ENCODE data around the gene PBX2.

The PBX2 gene

DNA sequence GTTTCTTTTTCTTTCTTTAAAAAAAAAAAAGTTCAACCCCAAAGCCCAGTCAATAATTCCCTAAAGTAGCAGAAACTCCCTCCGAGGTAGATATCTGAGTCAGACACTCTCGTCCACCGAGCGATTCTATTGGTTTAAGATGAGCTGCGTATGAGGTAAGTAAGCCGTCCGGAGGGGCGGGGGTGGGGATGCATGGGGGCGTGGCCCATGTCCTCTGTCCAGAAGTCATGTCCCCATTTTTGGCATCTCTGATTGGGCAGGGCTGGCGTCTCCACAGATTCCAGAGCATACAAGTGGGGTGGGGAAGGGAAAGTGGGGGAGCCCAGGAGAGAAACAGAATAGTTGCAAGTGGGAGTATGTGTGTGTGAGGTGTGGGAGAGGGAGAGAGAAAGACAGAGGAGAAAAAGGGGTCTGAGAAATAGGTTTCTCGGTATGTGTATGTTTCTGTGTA is 4.3 kb downstream of the PBX2 start:
- DNase-seq: peak; percentile 68

DNA sequence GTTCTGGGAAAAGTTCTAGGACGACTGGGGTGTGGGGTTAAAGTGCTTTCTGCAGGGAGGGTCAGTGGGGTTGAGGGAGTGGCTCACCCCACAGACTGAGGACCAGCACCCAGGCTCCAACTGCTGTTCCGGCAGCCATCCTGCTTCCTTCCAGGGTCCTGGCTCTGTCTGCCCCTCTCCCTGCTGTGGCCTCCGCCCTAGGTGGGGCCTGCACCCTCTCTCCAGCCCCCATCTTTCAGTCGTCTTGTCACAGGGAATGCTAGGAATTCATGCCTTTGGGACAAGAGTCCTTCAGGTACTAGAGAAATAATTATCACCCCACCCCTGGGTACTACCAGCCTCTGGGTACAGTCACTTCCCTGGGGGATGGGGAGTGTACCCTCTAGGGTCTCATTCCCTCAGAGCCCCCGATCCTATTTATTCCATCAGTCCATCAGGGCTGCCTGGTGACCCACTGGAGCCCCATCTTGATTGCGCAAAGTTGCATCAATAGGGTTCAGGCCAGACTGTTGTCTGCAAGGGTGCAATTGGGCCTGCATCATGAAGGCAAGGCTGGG is 5.8 kb downstream of the PBX2 start, which contains the start of gene AGER:
Gene AGER, minus strand, starts transcription at position 170 of the 557 bp plus-strand sequence. Its CDS starts 31 bp downstream, at position 139.
- DNase-seq: no peak

DNA sequence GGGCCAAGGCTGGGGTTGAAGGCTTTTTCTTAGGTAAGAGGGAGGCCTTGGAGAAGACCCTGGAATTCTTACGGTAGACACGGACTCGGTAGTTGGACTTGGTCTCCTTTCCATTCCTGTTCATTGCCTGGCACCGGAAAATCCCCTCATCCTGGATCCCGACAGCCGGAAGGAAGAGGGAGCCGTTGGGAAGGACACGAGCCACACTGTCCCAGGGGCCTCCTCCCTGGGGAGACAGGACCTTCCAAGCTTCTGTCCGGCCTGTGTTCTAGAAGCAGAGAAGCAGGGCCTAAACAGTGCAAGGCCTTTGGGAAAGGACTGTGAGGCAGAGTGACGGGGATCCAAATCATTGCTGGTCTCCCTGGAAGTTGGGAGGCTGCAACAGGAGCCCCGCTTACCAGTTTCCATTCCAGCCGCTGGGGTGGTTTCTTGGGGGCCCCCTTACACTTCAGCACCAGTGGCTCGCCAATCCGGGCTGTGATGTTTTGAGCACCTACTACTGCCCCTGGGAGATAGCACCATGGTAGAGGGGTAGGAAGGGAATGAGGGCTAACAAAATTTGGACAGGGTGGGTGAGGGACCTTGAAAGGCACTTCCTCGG is 6.4 kb downstream of the PBX2 start:
- DNase-seq: no peak

DNA sequence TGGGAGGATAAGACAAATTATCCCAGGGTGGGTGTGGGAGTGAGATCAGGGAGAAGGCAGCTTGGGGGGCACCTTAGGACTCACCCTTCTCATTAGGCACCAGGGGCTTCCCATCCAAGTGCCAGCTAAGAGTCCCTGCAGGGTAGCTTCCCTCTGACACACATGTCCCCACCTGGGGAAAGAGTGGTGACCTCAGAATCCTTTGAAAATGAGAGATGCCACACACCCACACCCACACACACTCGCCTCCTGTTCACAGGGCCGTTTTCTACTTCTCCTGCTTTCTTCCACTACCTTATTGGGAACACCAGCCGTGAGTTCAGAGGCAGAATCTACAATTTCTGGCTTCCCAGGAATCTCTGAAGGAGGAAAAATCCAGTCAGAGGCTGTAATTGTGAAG is 7.0 kb downstream of the PBX2 start:
- no peak for DNase-seq

DNA sequence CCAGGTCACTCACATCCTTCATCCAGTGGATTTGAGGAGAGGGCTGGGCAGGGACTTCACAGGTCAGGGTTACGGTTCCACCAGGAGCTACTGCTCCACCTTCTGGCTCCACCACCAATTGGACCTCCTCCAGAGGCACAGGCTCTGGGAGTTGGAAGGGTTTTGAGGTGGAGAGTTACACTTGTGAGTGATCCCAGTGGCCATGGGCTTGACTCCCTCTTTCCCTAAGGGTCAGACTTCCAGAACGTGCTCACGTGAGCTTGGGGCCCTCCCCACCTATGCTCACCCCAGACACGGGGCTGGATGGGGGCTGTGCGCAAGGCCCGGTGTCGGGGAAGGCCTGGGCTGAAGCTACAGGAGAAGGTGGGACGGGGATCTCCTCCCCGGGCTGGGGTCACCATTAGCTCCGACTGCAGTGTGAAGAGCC is 7.4 kb downstream of the PBX2 start:
- no peak for DNase-seq

DNA sequence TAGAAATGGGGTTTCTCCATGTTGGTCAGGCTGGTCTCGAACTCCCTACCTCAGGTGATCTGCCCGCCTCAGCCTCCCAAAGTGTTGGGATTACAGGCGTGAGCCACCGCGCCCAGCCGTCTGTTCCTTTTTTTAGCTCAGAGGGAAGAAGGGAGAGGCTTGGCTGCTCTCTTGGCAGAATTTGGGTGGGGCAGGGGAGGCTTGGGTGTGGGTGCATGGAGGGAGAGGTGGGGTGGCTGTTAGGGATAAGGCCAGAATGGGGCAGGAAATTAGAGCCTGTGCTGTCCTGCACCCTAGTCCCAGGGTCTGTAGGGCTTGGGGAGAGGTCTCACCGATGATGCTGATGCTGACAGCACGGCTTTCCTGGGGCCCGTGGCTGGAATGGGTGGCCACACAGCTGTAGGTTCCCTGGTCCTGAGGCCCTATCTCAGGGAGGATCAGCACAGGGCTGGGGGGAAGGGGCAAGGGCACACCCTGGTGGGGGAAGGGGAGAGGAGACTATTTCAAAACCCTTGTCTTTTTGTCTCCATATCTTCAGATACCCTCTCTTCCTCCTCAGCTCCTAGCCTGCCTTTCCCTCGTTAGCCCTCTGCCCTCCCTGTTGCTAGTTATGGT is 8.0 kb downstream of the PBX2 start:
- DNase-seq: no peak

DNA sequence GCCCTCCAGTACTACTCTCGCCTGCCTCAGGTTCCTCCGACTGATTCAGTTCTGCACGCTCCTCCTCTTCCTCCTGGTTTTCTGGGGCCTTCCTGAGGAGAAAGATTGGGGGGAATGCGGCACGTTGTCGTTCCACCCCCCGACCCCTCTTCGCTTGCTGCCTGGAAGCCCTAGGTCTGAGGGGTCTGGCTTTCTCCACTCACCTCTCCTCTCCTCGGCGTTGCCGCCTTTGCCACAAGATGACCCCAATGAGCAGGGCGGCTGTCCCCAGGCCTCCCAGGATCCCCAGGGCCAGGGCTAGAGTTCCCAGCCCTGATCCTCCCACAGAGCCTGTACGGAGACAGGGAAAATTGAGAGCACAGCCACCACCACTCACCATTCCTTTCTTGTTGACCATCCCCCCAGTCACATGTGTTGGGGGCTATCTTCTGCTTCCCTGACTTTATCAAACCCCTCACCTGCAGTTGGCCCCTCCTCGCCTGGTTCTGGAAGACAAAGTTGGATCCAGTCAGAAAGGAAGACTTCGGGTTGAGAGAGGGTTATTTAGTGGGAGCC is 8.8 kb downstream of the PBX2 start:
- no peak for DNase-seq

DNA sequence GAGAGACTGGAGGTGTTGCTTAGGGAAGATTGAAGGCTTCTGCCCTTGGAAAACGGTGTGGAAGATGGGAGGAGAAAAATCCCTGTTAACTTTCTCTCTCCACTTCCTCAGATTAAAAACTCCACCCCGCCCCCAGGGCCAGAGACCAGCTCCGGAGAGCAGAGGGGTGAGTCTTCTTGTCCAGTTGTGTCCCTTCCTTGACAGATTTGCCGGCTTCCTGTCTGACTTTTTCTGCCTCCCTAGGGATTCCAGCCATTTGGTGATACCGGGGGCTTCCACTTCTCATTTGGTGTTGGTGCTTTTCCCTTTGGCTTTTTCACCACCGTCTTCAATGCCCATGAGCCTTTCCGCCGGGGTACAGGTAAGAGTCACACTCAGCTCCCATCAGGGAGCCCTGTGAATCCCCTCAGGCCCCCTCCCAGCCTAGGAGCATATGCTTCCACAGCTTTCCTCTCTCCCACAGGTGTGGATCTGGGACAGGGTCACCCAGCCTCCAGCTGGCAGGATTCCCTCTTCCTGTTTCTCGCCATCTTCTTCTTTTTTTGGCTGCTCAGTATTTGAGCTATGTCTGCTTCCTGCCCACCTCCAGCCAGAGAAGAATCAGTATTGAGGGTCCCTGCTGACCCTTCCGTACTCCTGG is 10.1 kb downstream of the PBX2 start:
- no peak for DNase-seq

DNA sequence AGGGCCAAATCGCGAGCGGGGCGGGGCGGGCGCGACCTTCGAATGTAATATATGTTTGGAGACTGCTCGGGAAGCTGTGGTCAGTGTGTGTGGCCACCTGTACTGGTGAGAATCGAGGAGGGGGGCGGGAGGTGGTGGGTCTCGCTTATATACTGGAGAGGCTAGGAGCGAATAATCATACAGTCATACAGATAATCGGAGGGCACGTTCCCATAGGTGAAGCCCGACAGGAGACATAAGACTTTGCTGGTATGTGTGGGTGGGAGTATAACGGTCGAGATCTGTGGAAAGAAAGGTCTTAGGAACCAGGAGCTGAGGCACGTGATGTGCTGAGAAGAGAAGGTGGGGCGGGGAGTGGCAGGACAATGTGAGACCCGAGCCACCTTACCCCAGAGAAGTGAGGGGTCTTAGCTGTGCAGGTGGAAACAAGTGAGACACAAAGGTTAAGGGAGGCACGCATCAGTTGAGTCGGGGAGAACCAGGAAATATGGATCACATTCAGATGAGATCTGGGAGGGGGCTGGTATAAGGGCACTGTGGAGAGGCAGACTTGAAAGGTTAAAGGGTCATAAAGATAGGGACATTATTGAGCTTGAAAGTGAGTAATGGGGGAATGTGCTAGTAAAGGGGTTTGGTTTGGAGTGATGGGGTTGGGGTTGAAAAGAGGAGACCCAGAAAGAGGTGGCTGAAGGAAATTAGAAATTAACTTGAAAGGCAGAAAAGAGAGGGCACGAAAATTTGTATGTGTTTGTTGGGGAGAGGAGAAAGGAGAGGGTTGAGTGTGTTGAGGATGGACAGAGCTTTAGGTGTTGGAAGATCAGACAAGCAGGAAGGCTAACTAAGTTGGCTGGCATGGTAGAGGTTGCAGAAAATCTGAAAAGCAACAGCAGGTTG is 11.2 kb downstream of the PBX2 start:
- DNase-seq: no peak

DNA sequence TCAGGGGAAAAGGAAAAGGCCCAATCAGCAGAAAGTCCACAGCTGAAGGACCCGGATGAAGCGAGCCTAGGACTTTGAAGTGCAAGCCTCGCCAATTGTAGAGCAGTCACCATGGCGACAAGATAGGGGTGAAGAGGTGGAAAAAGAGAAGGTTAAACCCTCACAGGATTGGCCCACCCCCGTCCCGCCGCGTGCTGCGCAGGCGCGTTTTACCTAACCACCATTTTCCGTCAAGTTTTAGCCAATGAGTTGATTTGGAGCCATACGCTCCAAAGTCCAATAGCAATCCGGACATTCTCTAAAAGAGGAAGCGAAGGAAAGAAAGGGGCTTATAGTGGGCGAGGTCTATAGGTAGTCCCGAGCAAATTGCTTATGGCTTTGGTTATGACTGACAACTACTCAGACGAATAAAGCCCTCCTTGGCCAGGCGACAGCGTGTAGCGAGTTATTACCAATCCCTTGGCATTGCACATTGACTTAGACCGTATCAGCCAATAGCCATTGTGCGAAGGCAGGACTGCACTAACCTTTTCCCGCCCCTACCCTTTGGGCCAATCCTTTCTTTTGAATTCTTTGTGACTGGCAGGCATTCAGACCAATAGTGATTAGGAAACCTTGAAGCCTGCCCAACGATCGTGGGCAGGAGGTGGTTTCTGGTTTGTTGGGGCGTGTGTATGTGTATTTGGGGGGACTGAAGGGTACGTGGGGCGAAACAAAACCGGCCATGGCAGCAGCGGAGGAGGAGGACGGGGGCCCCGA is 12.0 kb downstream of the PBX2 start, which contains the start of gene RNF5:
Gene RNF5, plus strand, starts transcription at position 618 of the 759 bp plus-strand sequence. Its CDS starts 107 bp downstream, at position 725.
- peak; percentile 95 for DNase-seq

DNA sequence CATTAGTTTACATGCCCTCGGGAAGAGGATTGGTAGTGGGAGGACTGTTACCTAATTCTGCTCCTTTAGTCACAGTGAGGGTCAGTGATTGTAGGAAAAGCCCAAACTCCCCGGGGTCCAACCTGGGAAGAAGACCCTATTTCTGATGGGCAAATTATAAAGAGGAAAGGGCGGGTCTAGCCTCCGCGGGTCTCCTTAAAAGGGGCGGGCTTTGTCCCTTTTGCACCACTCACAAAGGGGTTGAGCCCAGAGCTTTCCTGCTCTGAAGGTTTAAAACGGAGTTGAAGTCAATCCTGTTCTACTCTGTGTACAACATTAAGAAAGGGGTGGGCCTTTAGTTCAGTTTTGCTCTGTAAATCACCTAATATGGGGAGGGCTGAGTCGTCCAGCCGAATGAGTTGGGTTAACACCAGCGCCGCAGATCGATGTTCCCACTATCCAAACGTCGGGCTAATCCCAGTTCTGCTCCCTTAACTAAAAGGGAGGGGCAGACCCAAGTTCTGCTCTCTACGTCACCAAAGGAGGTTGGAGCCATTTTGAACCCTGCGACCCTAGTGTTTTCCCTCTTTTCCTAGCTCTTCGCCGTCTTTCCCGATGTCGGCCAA is 12.7 kb downstream of the PBX2 start:
- peak; percentile 36 for DNase-seq

DNA sequence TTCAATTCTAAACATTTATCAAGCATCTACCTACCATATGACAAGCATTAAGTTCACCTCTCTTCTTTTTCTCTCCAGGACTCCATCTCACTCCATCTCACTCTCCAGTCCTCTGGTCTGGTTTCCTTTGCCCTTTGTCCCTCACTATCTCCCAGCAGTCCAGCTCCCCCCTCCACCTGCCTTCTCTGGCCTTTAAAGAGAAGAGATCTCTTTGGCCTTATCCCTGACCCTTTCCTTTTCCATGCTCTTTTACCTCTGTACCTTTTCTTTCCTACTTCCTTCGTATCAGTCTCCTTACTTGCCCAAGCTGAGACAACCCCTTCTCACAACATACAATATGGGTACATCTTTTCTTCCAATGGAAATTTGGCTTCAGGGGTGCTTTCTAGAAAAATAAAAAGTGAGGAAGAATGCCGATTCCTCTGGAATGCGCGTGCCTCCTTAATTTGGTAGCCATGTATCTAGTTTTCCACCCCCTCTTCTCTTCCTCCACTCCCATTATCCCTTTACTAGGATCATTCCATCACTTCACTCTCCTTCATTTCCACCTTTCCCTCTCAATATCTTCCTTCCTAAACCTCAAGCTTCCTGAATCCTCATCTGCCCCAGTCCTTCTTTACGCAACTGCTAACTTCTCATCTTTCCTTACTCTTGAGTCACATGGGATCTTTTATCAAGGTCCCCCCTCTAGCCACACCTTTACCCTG is 13.4 kb downstream of the PBX2 start:
- no peak for DNase-seq

DNA sequence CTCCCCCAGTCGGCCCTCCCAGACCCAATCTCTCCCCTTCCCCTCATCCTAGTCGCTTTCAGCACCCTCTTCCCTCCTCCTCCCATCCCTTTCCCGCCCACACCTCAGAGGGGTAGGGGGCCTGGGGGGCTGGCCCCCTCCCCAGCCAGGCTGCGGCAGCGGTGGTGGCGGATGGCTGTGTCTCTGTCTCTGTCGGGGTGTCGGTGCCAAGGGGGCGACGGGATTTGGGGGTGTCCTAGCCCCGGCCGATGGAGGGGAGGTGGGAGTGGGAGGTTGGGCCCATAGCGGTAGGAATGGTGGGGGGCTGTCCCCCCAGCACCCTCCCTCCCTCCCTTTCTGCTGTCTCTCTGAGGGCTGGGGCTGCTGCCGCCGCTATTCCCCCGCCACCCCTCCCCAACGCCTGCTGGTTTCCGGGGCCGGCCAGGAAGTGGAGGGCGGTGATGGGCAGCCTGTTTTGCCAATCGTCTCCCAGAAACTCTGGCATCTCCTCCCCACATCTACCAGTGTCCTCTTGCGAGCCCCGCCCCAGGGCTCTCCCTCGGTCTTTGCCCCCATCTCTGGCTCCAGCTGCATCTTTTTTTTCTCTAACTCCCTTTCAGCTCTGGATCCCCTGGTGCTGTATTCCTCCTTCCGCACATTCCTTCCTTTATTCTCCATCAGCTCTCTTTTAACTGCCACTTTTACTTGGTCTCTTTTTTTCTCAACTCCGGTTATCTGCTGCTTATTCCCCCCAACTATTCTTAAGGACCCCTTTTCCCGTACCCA is 14.1 kb downstream of the PBX2 start, which contains the start of gene AGPAT1:
Gene AGPAT1, minus strand, starts transcription at position 374 of the 765 bp plus-strand sequence. CDS start 4,588 bp downstream, outside the sequence.
- DNase-seq: peak; percentile 96

DNA sequence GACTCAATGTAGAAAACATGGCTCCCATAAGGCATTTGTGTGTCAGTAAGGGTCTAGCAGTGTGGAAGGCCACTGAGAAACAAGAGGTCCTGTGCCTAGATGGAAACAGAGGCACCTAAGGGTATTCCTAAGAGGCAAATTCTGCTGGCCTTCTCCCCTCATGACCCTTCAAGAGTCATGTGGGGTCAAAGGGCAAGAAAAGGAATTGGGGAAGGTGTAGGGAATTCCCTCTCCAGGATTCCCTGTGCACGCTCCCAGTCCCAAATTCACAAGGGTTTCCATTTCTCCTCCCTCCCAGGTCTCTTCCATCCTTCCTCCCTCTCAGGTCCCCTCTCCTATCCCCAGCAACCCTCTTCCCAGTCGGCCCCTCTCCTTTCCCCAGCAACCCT is 14.7 kb downstream of the PBX2 start:
- DNase-seq: no peak

DNA sequence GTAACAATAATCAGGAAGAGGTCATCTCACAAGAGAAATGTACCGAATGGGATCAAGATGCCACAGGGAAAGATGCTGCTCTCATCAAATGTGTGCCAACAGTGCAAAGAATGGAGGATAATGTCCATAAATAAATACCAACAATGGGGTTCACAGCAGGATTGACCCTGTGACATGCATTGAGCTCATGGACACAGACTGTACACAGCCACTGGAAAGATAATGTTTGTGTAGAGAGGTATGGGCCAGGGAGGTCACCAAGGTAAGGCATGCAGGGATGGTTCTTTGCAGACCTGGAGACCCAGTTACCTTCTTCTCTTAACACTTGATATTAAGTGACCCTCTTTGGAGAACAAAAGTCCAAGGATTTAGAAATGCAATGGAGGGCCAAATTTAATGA is 15.6 kb downstream of the PBX2 start:
- DNase-seq: no peak

DNA sequence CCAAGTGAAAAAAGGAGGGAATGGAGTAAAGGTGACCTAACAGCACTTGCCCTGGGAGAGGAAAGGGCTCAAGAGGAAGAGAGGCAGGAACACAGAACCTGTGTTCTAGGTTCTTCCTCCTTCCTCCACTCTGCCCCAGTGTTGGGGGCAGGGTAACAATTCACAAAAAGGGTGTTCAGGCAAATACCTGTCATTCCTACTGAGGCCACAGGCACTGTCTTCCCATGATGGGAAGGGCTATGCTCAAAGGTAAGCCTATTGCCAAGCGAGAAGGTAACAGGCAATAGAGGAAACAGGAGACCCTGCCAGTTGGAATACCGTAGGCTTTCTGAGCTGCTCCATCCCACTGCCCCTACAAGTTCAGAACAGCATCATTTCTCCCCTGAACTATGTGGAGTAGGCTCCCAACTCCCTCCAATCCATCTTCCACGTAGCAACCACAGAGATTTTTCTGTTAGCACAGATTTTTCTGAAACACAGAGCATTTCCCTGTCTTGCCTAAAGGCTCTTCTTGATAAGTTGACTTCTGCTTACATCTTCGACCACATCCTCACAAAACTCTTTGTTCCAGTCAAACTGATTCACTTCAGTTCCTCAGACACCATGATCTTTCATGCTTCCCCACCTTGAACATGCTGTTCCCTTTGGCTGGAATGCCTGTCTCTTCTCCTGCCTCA is 16.8 kb downstream of the PBX2 start:
- no peak for DNase-seq

DNA sequence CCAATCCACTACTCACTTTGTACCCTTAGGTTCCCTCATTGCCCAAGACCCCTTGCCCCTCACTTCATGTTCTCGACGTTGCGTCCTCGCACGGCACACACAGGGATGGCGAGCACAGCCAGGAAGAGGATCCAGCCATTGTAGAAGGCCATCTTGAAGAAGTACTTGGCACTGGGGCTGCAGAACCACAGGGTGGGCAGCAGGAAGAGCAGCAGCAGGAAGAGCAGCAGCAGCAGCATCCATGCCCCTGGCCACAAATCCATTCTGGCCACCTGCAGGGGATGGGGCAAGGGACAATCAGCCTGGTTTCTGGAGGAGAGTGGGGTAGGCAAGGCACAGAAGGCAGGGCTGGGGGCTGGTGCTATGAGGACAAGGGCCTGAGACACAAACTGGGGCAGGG is 18.8 kb downstream of the PBX2 start:
- no peak for DNase-seq

DNA sequence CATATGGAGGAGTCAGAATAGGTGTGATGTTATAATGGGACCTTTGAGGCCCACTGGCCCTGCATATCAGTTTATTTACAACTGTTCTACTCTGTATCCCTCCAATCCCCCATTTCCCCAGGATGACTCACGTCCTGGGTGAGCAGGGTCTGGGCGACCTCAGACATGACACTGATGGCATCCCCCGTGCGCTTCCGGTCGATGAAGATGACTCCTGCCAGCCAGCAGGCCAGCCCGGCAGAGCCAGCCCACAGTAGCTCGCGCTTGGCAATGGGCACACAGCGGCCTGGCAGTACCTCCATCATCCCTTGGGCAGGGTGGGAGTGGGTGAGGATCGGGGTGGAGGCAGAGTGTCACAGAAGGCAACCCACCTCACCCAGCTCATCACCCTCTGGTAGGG is 19.7 kb downstream of the PBX2 start:
- DNase-seq: no peak

Data from stimulated activated CD4-positive, alpha-beta T cell treated with anti-CD3 and anti-CD28 coated beads, Interleukin-1b, Interleukin-23, amount 100 ng/mL, for 48 hours (primary cell).